Renal pelvis (tissue), 3 donors: ENCODE data around the gene RNASE12. TPM values are rescaled to one million over a fixed set of nuclear protein-coding genes. Genes with fewer than 3 reads are reported as not detected.

Experiments used
- polyA plus RNA-seq, 3 donors: library from polyadenylated mRNA; unstranded; fragments of 120-200 nt; gene quantifications; one replicate each; pipeline ENCODE4 v1.2.1, GENCODE V29; 2013; ENCODE audit not compliant: insufficient read length in 3 of 3

RNASE12 gene
- polyA plus RNA-seq, 3 donors, result not detected

Other genes with a start within 250 kb of the RNASE12 start
- 10 to 100 TPM; 47.7 to 60.8 (median 57.6) TPM for gene PARP2, start 247.7 kb downstream of the RNASE12 start, polyA plus RNA-seq
- 10 to 100 TPM; 17.7 to 22.1 (median 19.9) TPM for gene TEP1, start 177.9 kb downstream of the RNASE12 start, polyA plus RNA-seq
- under 1 TPM; 0.27 to 0.88 (median 0.56) TPM for gene KLHL33, start 155.2 kb downstream of the RNASE12 start, polyA plus RNA-seq
- gene OSGEP, start 136.6 kb downstream of the RNASE12 start, polyA plus RNA-seq, result 10 to 100 TPM; 48.5 to 87.7 (median 78.9) TPM
- 100 to 1,000 TPM; 318 to 336 (median 334) TPM for gene APEX1, start 136.2 kb downstream of the RNASE12 start, polyA plus RNA-seq
- gene PIP4P1, start 129.9 kb downstream of the RNASE12 start, polyA plus RNA-seq, result 10 to 100 TPM; 33.9 to 37.6 (median 35.3) TPM
- gene PNP, start 122.0 kb downstream of the RNASE12 start, polyA plus RNA-seq, result 10 to 100 TPM; 67.6 to 80.2 (median 78.8) TPM
- gene RNASE10, start 85.8 kb downstream of the RNASE12 start, polyA plus RNA-seq, result under 1 TPM in 1 of 3 donors, not detected in 2; 0.23 TPM
- not detected for gene RNASE9, start 30.3 kb downstream of the RNASE12 start, polyA plus RNA-seq
- not detected for gene RNASE11, start 3.4 kb downstream of the RNASE12 start, polyA plus RNA-seq
- gene OR6S1, start 50.3 kb upstream of the RNASE12 start, polyA plus RNA-seq, result not detected
- 1 to 10 TPM; 1.3 to 4.4 (median 2.4) TPM for gene RNASE4, start 93.2 kb upstream of the RNASE12 start, polyA plus RNA-seq
- 1 to 10 TPM; 2.7 to 4.2 (median 3.4) TPM for gene ANG, start 97.4 kb upstream of the RNASE12 start, polyA plus RNA-seq
- under 1 TPM in 2 of 3 donors, not detected in 1; 0.21 to 0.31 TPM for gene EDDM3A, start 154.5 kb upstream of the RNASE12 start, polyA plus RNA-seq
- gene EDDM3B, start 177.0 kb upstream of the RNASE12 start, polyA plus RNA-seq, result under 1 TPM in 1 of 3 donors, not detected in 2; 0.19 TPM
- gene RNASE6, start 189.9 kb upstream of the RNASE12 start, polyA plus RNA-seq, result 1 to 10 TPM; 5.2 to 6.8 (median 5.3) TPM
- gene RNASE1, start 211.5 kb upstream of the RNASE12 start, polyA plus RNA-seq, result 100 to 1,000 TPM; 127 to 202 (median 145) TPM